Large intestine (tissue), 3 donors: ENCODE data around the gene MMP25. TPM values are rescaled to one million over a fixed set of nuclear protein-coding genes. Genes with fewer than 3 reads are reported as not detected.

ENCODE experiments used
- DNase-seq, 2 donors: peaks; one replicate each; pipeline versions ENCODE4 v3.0.0 to v3.0.0-alpha.2; 2013
- H3K27ac ChIP-seq: one replicate; pipeline ENCODE4 v1.5.1; 2013; ENCODE audit warnings: low read length
- H3K27me3 ChIP-seq: 2 replicates; pipeline ENCODE4 v1.6.1; 2013; ENCODE audit warnings: low read length; ENCODE audit not compliant: control insufficient read depth, insufficient read depth
- H3K36me3 ChIP-seq: 2 replicates; pipeline ENCODE4 v1.6.1; 2013; ENCODE audit warnings: low read length; ENCODE audit not compliant: control insufficient read depth, insufficient read depth
- H3K4me1 ChIP-seq: one replicate; pipeline ENCODE4 v1.6.1; 2013; ENCODE audit warnings: low read length; ENCODE audit not compliant: control insufficient read depth, insufficient read depth
- H3K4me3 ChIP-seq: one replicate; pipeline ENCODE4 v1.5.1; 2013; ENCODE audit warnings: low read length
- H3K9me3 ChIP-seq: one replicate; pipeline ENCODE4 v1.6.1; 2013; ENCODE audit warnings: mild to moderate bottlenecking, low read depth, low read length, moderate library complexity; ENCODE audit not compliant: control insufficient read depth
- WGBS: methylation state at CpG from one replicate; pipeline ENCODE4 v1.1.5; 2013; ENCODE audit warnings: low lambda C conversion rate; ENCODE audit not compliant: insufficient coverage; 5-methylcytosine and 5-hydroxymethylcytosine counted together
- polyA plus RNA-seq: library from polyadenylated mRNA; unstranded; fragments of 120-200 nt; gene quantifications from one replicate; pipeline ENCODE4 v1.2.1, GENCODE V29; 2013

MMP25 gene
- polyA plus RNA-seq, 1 donor = 4.3 TPM

DNA sequence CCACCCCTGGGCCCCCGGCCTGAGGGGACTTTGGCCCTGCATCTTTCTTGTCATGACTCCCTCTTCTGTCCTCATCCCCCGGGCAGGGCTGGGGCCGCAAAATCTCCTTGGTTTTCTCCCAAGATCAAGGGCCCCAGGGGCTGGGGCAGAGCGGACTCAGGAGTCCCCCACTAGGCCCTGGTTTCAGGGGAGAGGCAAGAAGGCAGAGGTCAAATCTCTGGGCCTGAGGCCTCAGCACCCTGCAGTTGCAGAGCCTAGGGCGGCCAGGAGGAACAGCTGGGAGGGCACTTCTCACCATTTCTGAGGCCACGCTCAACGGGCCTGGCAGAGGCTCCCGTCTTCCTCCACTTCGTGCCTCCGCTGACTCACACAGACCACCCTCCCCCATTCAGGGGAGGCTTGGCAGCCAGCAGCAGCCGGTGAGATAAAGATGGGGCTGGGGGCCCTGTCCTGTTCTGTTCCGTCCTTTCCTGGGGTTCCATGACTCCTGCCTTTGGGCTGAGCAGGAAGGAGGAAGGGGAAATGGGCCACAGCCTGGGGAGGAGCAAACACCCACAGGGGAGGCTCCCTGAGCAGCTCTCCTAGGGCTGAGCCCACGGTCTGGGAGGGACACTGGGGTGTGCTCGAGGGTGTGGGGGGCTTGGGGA is 40.4 kb downstream of the MMP25 start:
- Histone ChIP-seq H3K36me3 (no peaks in the 10 kb centered on the region), H3K9me3 (peaks cover 11% of the 10 kb centered on the region), H3K4me3 (peak overlapping the region; percentile 43), H3K27me3 (no peaks in the 10 kb centered on the region), H3K27ac (peak overlapping the region; percentile 90), H3K4me1 (peaks cover 42% of the 10 kb centered on the region)
- peak; percentile 89 to 95 for DNase-seq
- no CpG with 5 or more reads among the region's 14 CpGs for WGBS

DNA sequence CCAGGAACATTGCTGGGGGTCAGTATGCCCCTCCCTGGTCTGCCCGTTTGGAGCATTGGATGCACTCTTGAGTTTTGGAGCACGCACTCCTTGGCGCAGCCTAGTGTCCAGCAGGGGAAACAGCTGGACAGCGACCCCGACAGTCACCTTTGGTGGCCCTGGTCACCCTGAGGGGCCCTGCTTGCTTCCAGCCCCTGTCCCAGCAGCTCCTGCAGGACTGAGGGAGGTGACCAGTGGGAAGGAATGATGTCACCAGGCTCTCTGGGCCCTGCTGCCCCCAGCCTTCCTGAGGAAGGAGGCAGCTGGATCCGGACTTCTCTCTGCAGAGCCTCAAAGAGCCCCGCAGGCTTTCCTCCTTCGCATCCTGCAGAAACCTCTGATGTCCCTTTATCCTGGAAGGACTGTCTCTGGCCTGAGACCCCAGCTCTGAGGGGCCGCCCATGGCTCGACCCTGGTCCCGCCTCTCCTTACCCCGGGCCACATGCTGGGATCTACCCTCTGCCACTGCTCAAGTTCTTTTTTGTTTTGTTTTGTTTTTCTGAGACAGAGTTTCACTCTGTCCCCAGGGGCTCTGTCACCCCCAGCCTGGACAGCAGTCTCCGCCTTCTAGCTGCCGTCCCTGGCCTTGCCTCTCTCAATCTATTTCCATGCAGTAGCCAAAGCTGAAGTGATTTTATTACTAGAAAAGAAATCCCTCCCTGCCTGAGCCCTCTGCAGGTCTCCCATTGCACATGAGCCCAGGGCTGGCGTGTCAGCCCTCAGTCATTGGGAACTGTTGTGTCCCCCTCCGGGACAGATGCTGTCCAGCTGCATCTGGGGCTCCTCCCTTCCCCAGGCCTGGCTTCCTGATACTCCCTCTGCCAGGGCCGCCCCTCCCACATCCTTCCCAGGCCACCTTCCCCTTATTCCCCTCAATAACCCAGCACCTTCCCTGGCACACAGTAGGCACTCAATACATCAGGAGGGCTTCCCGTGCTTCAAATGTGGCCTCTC is 41.2 kb downstream of the MMP25 start:
- Histone ChIP-seq H3K27ac (peak overlapping the region; percentile 90), H3K4me1 (peaks cover 42% of the 10 kb centered on the region), H3K4me3 (peak overlapping the region; percentile 43), H3K36me3 (no peaks in the 10 kb centered on the region), H3K27me3 (no peaks in the 10 kb centered on the region), H3K9me3 (peaks cover 11% of the 10 kb centered on the region)
- no CpG with 5 or more reads among the region's 18 CpGs for WGBS
- DNase-seq = peak; percentile 44 to 68

- H3K36me3 ChIP-seq = no peaks in the 10 kb centered on the region
- no peak overlapping the region for H3K4me3 ChIP-seq
- no peak overlapping the region for H3K27ac ChIP-seq
- H3K27me3 ChIP-seq = no peaks in the 10 kb centered on the region
- H3K9me3 ChIP-seq = peaks cover 10% of the 10 kb centered on the region
- no CpG with 5 or more reads among the region's 7 CpGs for WGBS
- DNase-seq = no peak
- peaks cover 42% of the 10 kb centered on the region for H3K4me1 ChIP-seq
These were observed 42.1 kb downstream of the MMP25 start for GRCh38 chr16:3088450-3088849.

DNA sequence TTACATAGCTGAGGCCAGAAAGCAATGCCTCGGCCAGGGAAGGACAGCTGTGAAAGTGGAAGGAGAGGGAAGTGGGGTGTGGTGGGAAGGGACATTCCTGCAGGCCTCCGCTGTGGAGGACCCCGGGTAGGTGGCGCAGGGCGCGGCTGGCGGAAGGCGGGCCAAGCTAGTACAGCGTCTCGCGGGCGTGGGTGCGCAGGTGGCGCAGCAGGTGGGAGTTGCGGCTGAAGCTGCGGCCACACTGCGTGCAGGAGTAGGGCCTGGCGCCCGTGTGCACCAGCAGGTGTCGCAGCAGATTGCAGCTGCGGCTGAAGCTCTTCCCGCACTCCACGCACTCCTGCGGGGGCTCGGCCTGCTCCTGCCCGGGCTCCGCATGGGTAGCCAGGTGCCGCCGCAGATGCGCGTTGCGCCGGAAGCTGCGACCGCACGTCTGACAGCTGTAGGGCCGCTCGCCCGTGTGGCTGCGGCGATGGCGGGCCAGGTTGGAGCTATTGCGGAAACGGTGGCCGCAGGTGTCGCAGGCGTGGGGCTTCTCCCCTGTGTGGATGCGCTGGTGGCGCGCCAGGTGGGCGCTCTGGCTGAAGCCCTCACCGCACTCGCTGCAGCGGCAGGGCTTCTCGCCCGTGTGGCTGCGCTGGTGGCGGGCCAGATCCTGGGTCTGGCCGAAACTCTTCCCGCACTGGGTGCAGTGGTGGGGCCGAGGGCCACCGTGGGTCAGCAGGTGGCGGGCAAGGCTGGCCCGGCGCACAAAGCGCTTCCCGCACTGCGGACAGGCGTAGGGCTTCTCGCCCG is 42.8 kb downstream of the MMP25 start:
- DNase-seq = no peak
- Histone ChIP-seq H3K4me3 (no peak overlapping the region), H3K27me3 (no peaks in the 10 kb centered on the region), H3K9me3 (peaks cover 9% of the 10 kb centered on the region), H3K4me1 (peaks cover 37% of the 10 kb centered on the region), H3K27ac (no peak overlapping the region), H3K36me3 (no peaks in the 10 kb centered on the region)
- no CpG with 5 or more reads among the region's 71 CpGs for WGBS

- no CpG with 5 or more reads among the region's 81 CpGs for WGBS
- Histone ChIP-seq H3K4me1 (peaks cover 32% of the 10 kb centered on the region), H3K27ac (no peak overlapping the region), H3K4me3 (no peak overlapping the region), H3K27me3 (no peaks in the 10 kb centered on the region), H3K9me3 (peaks cover 9% of the 10 kb centered on the region), H3K36me3 (no peaks in the 10 kb centered on the region)
- DNase-seq = no peak
These were observed 43.6 kb downstream of the MMP25 start for GRCh38 chr16:3089717-3090592.

DNA sequence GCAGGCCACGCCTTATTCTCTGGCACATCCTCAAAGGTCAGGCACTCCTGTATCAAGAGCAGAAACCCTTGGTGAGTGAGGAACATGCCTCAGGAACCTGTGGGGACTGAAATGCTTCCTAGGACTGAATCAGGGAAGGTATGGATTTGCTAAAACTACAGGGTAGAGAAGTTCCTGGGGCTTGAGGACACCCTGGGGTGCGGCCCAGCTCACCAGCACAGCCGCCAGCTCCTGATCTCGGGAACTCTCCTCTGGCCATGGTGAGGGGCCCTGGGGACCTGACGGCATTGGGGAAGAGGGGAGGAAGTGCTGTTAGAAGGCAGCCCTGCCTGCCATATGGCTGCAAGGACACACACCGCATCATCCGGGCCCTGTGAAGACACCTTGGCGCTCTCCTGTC is 45.2 kb downstream of the MMP25 start:
- no peak for DNase-seq
- Histone ChIP-seq H3K4me1 (peaks cover 17% of the 10 kb centered on the region), H3K4me3 (no peak overlapping the region), H3K9me3 (peaks cover 9% of the 10 kb centered on the region), H3K27me3 (peaks cover 8% of the 10 kb centered on the region), H3K36me3 (no peaks in the 10 kb centered on the region), H3K27ac (no peak overlapping the region)
- no CpG with 5 or more reads among the region's 8 CpGs for WGBS

- peaks cover 7% of the 10 kb centered on the region for H3K4me1 ChIP-seq
- no CpG with 5 or more reads among the region's 20 CpGs for WGBS
- no peaks in the 10 kb centered on the region for H3K36me3 ChIP-seq
These were observed 46.2 kb downstream of the MMP25 start for GRCh38 chr16:3092501-3092941.

DNA sequence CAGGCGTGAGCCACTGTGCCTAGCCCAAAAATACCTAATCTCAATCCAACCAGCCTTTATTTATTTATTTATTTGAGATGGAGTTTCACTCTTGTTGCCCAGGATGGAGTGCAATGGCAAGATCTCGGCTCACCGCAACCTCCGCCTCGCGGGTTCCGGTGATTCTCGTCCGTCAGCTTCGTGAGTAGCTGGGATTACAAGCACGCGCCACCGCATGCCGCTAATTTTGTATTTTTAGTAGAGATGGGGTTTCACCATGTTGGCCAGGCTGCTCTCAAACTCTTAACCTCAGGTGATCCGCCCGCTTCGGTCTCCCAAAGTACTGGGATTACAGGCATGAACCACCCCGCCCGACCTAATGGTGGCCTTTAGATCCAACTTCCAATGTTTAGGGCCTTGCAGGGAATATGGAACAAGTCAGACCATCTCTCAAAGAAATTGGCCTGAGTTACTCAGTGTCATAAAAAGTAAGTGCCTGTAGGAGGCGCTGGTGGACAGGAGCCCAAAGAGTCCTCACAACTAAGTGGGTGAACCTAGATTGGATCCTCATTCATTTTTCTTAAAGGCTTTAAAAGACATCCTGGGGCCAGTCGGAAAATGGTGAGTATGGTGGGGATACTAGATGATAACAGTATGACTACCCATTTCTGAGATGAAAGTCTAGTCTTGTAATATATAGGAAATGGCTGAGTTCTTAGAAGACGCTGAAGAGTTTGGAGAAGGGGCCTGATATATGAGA is 48.1 kb downstream of the MMP25 start:
- no peak for DNase-seq

More at GRCh38 chr16:3092501-3092941, 46.2 kb downstream of the MMP25 start:
- peaks cover 9% of the 10 kb centered on the region for H3K9me3 ChIP-seq
- no peak overlapping the region for H3K4me3 ChIP-seq
- H3K27ac ChIP-seq = no peak overlapping the region
- peaks cover 16% of the 10 kb centered on the region for H3K27me3 ChIP-seq
- DNase-seq = no peak

GRCh38 chr16:3095869-3096268 is 49.5 kb downstream of the MMP25 start:
- no peak overlapping the region for H3K27ac ChIP-seq
- DNase-seq = no peak
- WGBS = no CpG with 5 or more reads among the region's 4 CpGs
- no peaks in the 10 kb centered on the region for H3K9me3 ChIP-seq
- peaks cover 41% of the 10 kb centered on the region for H3K27me3 ChIP-seq
- H3K4me1 ChIP-seq = peaks cover 10% of the 10 kb centered on the region
- H3K36me3 ChIP-seq = no peaks in the 10 kb centered on the region
- H3K4me3 ChIP-seq = no peak overlapping the region

More for the DNA sequence above, 48.1 kb downstream of the MMP25 start:
- peaks cover 6% of the 10 kb centered on the region for H3K9me3 ChIP-seq
- H3K36me3 ChIP-seq = no peaks in the 10 kb centered on the region
- H3K27ac ChIP-seq = no peak overlapping the region
- WGBS = no CpG with 5 or more reads among the region's 22 CpGs
- peaks cover 4% of the 10 kb centered on the region for H3K4me1 ChIP-seq
- H3K4me3 ChIP-seq = no peak overlapping the region
- peaks cover 36% of the 10 kb centered on the region for H3K27me3 ChIP-seq
